GM21526 (cell line): ENCODE data around the gene POP7.
"Not testable (repeated sequence)": the region's sequence is repeated elsewhere in the genome, so short reads cannot be mapped to it uniquely, and the experiment has no call there.

Source experiments
- ATAC-seq: cut with Tn5 transposase; IDR thresholded peaks from one replicate; pipeline ENCODE4 v1.9.1; 2021; ENCODE audit warnings: moderate library complexity; ENCODE audit not compliant: unreplicated experiment, low FRiP score

Gene POP7

GRCh38 chr7:100689230-100690135, 16.4 kb upstream of the POP7 start:
- ATAC-seq: no peak

DNA sequence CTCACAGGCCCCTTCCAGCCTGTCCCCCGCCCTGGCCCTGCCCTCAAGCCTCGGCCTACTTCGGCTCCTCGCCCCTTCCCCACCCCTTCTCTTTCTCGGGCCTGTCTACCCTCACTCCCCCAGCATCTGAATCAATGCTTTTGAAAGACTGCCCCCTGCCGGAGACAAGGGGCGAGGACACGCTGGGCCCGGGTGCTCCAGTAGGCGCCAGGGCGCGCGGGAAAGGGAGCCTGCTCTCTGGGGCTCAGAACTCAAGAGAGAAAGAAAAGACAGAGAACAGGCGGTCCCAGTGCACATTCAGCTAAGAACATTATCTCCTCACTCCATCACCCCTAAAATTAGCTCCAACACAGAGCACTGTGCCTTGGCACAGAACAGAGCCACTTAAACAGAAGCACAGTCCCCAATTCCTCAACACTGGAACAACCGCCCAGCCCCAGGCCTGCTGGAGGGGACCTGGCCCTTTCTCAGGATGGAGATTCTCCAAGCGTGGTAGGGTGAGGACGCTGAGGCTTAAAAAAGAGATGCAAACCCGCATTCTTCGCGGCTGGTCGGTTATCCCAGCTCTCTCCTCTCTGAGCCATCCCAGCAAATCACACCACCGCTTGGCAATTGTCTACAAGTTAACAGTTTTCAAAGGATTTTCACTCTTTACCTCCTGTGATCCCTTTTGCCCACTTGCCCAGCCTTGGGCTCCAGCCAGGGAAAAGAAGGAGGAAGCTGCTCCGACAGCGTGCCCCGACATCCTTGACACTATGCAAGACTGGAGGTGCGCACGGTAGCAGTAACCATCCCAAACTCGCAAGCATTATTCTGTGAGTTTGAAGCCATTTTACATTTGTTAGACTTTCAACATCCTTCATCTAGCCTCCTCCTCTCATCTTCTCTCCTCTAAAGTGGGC, 14.0 kb upstream of the POP7 start:
- ATAC-seq: no peak

GRCh38 chr7:100692578-100692961, 13.4 kb upstream of the POP7 start:
- ATAC-seq: no peak

DNA sequence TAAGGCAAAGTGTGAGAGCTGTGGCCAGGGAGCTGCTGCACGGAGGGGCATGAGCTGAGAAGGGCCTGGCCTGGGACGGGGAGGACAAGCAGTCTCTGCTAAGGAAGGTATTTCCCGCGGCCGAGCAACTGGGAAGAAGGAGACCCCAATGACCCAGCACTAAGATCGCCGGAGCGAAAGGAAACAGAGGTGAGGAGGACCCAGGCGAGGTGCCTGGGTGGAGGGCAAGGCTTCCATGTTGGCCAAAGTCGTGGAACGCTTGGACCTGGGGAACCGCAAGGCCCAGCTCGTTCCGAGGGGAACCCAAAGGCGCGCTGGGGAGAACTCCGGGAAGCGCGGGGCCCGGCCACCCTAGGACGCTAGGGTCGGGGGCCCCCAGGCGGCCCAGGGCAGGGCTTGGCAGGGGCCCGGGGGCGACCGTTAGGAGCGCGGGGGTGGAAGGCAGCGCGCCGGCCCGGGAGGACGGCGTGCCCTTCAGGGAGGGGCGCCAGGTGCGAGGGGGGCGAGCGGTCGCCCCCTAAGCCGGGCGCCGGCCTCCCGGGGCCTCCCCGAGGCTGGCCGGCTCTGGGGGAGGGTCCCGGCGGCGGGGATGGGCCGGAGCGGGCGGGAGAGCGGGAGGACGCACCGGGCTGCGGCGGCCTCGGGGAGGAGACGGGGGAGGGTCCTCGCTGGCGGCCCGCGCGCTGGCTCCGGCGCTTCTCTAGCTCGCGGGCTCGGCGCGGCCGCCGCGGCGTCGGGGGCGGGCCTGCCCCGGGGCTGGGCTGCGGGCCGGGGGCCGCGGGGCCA, 12.4 kb upstream of the POP7 start:
- ATAC-seq: no peak

DNA sequence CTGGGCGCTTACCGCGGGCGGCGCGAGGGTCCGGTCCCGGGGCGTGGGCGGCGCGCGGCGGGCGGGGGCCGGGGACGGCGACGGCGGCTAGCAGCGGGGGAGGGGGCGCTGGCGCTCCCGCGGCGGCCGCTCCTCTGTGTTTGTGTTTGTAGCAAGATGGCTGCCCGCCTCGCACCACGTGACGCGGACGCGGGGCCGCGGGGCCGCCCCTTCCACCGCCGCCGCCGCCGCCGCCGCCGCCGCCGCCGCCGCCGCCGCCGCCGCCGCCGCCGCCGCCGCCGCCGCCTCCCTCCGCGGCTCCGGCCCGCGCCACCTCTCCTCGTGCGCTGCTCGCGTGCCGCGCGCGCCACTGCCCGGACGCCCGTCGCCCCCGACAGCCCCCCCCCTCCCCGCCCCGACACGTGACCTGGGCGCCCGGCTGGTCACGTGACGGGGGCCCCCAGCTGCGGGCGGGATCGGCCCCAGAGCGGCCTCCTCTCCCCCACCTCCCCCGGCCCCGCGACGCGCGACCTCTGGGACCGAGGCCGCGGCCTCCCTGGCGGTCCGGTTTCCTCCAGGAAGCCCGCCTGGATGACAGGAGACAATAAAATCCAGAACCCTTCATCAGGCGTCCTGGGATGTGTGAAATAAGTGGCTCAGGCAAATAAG, 11.7 kb upstream of the POP7 start, which contains the start of gene GIGYF1:
GIGYF1 (minus strand) TSS at position 153 of the 648 bp plus-strand sequence. CDS start 6,012 bp downstream, outside the sequence.
- no peak for ATAC-seq

- ATAC-seq: no peak
Measured at GRCh38 chr7:100696123-100696521, 9.8 kb upstream of the POP7 start.

GRCh38 chr7:100699018-100699417, 6.9 kb upstream of the POP7 start:
- ATAC-seq: no peak

DNA sequence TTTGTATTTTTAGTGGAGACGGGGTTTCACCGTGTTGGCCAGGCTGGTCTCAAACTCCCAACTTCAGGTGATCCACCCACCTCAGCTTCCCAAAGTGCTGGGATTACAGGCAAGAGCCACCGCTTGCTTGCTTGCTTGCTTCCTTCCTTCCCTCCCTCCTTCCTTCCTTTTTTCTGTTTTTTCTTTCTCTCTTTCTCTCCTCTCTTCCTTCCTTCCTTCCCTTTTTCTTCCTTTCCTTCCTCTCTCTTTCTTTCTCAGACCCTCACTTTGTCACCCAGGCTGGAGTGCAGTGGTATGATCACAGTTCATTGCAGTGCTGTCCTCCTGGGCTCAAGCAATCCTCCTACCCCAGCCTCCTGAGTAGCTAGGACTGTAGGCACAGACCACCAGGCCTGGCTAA, 4.8 kb upstream of the POP7 start:
- not testable (repeated sequence) for ATAC-seq

GRCh38 chr7:100705320-100705752, 585 bp upstream of the POP7 start:
- peak; percentile 65 for ATAC-seq

GRCh38 chr7:100706672-100707311, 871 bp downstream of the POP7 start:
- ATAC-seq: no peak

GRCh38 chr7:100708395-100708794, 2.5 kb downstream of the POP7 start:
- no peak for ATAC-seq

- ATAC-seq: no peak
Measured at GRCh38 chr7:100710452-100710851, 4.5 kb downstream of the POP7 start.

DNA sequence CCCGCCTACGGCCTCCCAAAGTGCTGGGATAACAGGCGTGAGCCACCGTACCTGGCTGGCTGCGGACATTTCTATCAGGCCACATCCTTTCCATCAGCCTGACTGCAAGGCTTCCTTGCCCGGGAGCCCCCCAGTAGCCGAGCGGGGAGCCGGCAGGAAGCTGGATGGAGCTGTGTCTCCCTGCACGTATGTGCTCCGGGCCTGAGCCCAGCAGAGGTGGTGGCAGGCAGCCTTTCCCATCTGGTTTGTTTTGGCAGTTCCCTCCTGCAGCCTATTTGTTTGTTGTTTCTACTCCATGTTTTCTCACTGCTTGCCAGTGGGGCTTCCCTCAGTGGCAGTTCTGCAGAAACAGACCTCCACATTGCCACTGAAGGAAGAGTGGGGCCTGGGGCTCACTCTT, 5.4 kb downstream of the POP7 start:
- ATAC-seq: no peak

DNA sequence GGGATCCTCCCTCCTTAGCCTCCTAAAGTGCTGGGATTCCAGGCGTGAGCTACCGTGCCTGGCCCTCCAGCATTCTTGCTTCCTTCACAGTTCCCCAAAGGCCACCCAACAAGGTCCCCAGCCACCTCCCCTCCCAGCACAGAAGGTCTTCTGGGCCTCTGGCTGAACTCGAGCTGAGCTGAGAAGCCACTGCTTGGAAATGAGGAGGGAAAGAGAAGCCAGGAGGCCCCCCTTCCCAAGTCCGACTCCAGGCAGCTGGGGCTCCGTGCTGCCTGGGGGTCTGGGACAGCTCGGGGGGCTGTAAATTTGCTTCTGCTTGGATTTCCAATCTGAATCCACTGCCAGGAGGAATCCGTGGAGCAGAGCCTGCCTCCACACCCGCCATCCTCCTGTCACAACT, 8.8 kb downstream of the POP7 start:
- no peak for ATAC-seq

GRCh38 chr7:100717073-100717472, 11.2 kb downstream of the POP7 start:
- not testable (repeated sequence) for ATAC-seq

DNA sequence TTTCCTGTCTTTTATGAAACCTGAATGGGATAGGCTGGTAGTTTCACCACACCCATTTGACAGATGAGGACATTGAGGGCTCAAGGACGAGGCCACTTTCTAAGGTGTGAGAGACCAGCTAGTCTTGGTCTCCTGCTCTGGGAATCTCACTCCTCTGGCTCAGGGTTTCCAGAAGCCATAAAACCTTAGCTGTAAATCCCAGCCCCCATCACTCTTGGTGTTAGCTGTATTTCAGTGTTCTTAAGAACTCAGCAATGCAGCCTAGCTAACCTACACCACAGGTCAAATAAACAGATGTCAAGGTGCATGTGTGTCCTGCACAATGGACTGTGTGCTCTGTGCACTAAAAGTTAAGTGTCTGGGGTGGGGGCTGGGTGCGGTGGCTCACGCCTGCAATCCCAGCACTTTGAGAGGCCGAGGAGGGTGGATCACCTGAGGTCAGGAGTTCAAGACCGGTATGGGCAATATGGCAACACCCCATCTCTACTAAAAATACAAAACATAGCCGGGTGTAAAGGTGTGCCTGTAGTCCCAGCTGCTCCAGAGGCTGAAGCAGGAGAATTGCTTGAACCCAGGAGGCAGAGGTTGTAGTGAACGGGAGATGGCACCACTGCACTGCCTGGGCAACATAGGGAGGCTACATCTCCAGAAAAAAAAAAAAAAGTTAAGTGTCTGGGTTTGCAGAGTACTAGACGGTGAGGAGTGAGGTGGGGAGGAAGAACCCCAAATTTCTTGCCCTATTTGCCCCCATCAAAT, 13.8 kb downstream of the POP7 start:
- ATAC-seq: no peak

DNA sequence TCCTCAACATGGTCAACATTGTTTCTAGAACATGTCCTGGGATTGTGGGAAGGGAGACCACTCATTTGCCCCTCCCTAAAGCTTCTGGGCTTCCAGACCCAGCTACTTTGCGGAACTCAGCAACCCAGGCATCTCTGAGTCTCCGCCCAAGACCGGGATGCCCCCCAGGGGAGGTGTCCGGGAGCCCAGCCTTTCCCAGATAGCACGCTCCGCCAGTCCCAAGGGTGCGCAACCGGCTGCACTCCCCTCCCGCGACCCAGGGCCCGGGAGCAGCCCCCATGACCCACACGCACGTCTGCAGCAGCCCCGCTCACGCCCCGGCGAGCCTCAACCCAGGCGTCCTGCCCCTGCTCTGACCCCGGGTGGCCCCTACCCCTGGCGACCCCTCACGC, 14.4 kb downstream of the POP7 start, which contains the start of gene EPO:
EPO (plus strand) TSS at position 190 of the 392 bp plus-strand sequence. CDS start 513 bp downstream, outside the sequence.
- ATAC-seq: no peak

GRCh38 chr7:100720671-100721504, 15.0 kb downstream of the POP7 start:
- ATAC-seq: no peak
